Skin of body (tissue), 2 donors: Measurements from ENCODE around the gene MLF2. TPM values are rescaled to one million over a fixed set of nuclear protein-coding genes. Genes with fewer than 3 reads are reported as not detected.

Source experiments
- DNase-seq: peaks from one replicate; lab custom pipeline; 2025; lab: John Stamatoyannopoulos, UW
- total RNA-seq: library from RNA; depleted of rRNA; stranded (reverse); fragments of >200 nt; gene quantifications from one replicate; pipeline ENCODE4 v1.2.3, GENCODE V29; 2014

MLF2 gene
- total RNA-seq, 1 donor from 2014 or later, result 76.3 TPM

- DNase-seq, result peak; percentile 89
Observed at GRCh38 chr12:6778574-6779550, 25.9 kb upstream of the MLF2 start.

GRCh38 chr12:6778217-6778573 lies 25.3 kb upstream of the MLF2 start:
- DNase-seq, result no peak

DNA sequence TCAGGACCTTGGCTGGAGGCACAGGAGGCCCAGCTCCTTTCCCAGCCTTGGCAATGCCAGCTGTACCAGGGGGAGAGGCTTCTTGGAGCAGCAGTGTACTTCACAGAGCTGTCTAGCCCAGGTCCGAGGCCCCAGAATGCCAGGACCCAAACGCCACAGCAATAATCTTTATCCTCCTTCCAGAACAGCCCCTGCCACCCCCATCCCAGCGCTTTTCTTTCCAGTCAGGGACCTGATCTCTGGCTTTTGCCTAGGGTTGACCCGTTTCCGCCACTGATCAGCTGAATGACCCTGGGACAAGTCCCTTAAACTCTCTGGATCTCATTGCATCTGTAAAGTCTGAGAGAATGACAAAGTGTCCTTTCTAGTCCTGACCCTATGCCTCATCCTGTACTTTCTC lies 24.4 kb upstream of the MLF2 start:
- DNase-seq, result no peak

- no peak for DNase-seq
Observed at GRCh38 chr12:6775185-6776174, 22.5 kb upstream of the MLF2 start.

GRCh38 chr12:6774499-6775062 lies 21.6 kb upstream of the MLF2 start:
- no peak for DNase-seq

- DNase-seq, result no peak
Observed at GRCh38 chr12:6773590-6774351, 20.8 kb upstream of the MLF2 start.

DNA sequence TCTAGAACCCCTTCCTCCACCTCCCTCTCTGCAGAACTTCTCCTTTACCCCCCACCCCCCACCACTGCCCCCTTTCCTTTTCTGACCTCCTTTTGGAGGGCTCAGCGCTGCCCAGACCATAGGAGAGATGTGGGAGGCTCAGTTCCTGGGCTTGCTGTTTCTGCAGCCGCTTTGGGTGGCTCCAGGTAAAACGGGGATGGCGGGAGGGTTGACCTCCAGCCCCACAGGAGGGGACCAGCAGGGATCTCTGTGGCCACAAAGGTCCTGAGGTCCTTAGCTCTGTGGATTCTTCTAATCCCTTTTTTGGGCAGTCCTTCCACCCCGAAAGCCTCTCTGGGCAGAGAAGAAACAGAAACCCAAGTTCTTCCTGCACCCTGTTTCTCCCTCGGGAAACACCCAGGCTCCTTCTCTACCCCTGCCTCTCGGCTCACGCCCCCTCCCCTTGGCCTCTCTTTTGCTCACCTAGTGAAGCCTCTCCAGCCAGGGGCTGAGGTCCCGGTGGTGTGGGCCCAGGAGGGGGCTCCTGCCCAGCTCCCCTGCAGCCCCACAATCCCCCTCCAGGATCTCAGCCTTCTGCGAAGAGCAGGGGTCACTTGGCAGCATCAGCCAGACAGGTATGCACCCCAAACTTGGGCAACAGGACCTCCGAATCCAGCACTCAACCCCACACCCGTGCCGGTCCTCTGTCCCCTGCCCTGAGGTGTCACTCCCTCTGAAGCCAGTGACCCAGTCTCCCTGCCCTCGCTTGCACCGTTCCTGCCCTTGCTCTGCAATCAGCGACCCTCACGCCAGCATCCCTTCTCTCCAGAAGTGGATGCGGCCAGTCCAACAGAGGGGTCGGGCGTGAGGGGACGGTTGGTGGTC lies 20.0 kb upstream of the MLF2 start:
- no peak for DNase-seq

DNA sequence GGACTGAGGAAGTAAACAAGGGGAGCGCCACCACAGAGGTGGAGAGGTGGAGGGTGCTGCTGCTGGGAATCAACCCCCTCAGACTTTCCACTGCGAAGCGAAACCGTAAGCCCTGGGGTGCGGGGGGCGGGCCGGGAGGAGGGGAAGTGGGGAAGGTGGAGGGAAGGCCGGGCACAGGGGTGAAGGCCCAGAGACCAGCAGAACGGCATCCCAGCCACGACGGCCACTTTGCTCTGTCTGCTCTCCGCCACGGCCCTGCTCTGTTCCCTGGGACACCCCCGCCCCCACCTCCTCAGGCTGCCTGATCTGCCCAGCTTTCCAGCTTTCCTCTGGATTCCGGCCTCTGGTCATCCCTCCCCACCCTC lies 19.4 kb upstream of the MLF2 start, which contains the start of gene LAG3:
TSS of gene LAG3 (plus strand) at position 190 of the 365 bp plus-strand sequence. CDS start 333 bp downstream, outside the sequence.
- DNase-seq, result no peak

DNA sequence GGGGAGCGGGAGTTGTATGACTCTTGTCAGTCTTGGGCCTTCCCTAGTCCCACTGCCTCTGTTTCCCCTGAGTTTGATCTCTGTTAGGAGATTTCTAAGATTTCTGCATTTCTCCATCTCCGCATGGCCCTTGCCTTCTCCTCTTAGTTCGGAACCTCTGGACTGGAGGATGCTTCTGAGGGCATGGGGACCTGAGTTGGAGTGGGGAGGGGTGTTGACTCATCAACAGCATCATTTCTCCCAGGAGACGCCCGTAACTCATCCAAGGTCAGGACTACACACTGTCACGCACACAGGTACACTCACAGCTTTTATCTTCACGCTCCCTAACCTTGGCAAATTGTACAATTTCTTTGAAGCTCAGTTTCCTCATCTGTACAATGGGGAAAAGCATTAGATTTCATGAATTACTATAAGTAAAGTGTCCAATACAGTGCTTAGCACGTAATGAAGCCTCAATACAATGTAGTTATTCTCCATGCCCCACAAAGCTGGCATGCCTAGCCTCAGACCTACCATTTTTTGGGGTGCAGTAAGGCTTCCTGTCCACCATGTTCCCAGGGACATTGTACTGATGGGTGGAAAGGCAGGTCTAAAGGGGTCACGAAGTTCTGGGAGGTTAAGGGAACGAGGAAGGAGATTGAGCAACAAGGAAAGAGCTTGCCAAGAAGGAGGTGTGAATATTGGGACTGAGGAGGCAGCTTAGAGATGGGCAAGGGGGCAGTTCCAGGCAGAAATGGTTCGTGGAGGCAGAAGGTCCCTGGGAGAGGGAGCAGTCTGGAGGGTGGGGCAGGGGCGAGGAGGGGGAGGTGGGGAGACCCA lies 18.8 kb upstream of the MLF2 start:
- no peak for DNase-seq

GRCh38 chr12:6771091-6771495 lies 18.2 kb upstream of the MLF2 start:
- no peak for DNase-seq

DNA sequence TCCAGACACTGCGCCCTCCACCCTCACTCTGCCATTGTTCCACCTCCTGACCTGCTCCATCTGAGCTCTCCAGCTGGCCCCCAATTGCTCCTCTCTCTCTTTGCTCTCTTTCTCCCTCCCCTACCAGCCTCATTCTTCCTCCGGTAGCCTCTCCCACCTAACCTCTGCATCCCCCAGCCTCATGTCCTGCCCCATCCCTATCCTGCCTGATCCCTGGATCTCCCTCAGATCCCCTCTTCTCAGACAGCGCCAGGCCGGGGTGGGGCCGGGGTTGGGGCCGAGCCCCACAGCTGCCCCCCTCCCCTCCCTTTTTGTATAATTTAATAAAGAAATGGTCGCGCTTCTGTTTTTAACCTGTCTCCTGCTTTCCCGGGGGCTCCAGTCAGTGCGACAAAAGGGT lies 17.7 kb upstream of the MLF2 start:
- no peak for DNase-seq

DNA sequence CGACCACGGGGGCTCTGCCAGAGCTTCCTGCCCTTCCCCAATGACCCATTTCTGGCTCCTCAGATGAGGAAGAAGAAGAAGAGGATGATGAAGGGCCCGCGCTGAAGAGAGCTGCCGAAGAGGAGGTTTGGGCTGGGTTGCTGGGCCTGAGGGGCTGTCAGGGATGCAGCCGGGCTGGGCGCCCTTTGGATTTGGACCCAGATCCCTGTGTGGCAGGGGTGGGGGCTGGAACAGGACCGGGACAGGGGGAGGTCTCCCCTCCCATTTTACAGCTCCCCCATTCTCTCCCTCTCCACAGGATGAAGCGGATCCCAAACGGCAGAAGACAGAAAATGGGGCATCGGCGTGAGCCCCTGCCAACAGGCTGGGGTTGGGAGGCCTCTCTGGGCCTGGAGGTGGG lies 17.2 kb upstream of the MLF2 start:
- DNase-seq, result no peak

DNA sequence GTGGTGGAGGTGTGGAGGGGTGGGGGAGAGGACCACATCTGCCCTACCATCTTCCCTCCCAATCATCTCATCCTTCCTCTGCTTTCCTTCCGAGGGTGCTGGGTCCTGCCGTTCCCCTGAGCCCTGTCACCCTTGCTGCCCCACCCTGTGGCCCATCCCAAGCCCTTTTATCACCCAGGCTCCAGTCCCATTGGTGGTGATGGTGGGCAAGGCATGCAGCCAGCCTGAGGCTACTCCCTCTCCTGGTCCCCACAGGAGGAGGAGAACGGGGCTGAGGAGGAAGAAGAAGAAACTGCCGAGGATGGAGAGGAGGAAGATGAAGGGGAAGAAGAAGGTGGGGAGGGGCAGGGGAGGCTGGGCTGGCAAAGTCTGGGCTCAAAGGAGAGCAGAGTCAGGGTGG lies 16.7 kb upstream of the MLF2 start:
- no peak for DNase-seq

DNA sequence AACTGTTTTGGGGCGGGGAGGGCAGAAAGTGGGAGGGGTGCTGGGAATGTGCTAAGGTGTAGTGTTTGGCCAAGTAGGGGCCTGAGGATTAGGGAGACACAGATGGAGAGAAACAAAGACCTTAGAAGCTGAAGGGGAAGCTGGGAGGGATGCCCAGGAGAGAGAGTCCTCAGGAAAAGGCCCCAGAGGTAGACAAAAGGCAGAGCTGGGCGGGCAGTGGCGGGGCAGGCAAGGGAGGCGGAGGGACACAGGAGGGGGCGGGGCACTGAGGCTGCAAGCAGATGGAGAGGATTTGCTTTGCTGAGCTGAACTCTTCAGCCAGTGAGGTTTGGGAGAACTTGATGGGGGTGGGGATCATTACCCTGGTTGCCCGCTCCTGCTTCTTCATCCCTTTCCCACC lies 16.0 kb upstream of the MLF2 start:
- no peak for DNase-seq

DNA sequence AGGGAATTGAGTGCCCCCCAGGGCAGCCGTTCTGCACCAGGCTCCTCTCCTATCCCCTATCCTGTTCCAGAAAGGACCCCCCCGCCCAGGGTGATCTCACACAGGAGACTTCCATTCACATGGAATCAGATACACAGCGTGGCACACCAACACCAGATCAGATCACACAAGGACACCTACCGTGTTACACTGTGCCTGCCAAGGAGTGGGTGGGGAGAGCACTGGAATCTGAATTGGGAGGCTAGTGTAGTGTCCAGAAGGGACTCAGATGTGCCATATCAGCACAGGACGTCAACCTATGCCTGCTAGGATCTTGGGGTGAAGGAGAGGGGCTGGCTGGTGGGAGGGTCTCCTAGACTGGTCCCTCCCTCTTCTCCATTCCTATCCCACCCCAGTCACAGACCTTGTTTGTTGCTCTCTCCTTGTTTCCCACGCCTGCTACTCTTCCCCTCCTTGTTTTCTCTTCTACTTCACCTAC lies 15.5 kb upstream of the MLF2 start:
- no peak for DNase-seq

- no peak for DNase-seq
Observed at GRCh38 chr12:6767353-6768319, 14.7 kb upstream of the MLF2 start.

GRCh38 chr12:6766651-6767349 lies 13.9 kb upstream of the MLF2 start:
- DNase-seq, result peak; percentile 54
